ENCODE measurements around the gene SLC5A10.

DNA sequence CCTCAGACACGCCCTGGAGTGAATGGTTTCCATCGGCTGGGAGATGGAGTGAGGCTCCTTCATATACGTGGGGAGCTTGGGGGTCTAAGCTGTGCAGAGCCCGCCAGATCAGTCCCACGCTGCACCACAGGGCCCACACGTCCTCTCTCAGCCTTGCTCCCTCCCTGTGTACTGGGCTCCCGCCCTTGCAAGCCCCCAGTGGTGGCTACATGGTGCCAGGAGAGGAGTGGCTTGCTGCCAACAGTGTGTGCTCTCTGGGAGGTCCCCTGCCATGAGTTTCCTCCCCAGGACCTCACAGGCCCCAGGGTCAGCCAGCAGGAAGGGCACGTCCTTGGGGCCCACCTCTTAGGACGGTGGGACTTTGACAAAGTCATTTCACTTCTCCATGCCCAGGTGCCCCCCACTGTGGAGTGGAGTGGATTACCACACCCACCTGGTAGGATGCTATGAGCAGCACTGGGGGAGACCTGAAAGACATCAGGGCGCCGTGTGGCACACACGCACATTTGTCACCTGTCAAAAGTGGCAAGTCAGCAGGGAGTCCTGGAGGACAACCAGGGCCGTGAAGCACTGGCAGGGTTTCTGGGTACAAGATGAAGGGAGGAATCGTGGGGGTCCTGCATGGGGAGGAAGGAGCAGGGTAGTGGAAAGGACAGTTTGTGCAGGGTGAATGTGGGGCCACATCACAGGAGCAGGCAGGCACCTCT, 13.7 kb downstream of the SLC5A10 start:
- TF ChIP-seq, protein P1, sequence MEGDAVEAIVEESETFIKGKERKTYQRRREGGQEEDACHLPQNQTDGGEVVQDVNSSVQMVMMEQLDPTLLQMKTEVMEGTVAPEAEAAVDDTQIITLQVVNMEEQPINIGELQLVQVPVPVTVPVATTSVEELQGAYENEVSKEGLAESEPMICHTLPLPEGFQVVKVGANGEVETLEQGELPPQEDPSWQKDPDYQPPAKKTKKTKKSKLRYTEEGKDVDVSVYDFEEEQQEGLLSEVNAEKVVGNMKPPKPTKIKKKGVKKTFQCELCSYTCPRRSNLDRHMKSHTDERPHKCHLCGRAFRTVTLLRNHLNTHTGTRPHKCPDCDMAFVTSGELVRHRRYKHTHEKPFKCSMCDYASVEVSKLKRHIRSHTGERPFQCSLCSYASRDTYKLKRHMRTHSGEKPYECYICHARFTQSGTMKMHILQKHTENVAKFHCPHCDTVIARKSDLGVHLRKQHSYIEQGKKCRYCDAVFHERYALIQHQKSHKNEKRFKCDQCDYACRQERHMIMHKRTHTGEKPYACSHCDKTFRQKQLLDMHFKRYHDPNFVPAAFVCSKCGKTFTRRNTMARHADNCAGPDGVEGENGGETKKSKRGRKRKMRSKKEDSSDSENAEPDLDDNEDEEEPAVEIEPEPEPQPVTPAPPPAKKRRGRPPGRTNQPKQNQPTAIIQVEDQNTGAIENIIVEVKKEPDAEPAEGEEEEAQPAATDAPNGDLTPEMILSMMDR (IDR thresholded peaks at IDR 0.05), result no peak
- TF ChIP-seq, protein P2, sequence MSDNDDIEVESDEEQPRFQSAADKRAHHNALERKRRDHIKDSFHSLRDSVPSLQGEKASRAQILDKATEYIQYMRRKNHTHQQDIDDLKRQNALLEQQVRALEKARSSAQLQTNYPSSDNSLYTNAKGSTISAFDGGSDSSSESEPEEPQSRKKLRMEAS (IDR thresholded peaks at IDR 0.05; ENCODE audit: low read depth), result no peak
- TF ChIP-seq, protein P3, sequence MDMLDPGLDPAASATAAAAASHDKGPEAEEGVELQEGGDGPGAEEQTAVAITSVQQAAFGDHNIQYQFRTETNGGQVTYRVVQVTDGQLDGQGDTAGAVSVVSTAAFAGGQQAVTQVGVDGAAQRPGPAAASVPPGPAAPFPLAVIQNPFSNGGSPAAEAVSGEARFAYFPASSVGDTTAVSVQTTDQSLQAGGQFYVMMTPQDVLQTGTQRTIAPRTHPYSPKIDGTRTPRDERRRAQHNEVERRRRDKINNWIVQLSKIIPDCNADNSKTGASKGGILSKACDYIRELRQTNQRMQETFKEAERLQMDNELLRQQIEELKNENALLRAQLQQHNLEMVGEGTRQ (IDR thresholded peaks at IDR 0.05; ENCODE audit: borderline replicate concordance, low read depth, low read length), result no peak
- TF ChIP-seq EZH2phosphoT487 (IDR thresholded peaks at IDR 0.05; ENCODE audit: borderline replicate concordance, low read depth) (no peak), GABPA (IDR thresholded peaks at IDR 0.05; ENCODE audit: low read depth) (no peak)
